ENCODE results near the gene PRLR.

PRLR gene

DNA sequence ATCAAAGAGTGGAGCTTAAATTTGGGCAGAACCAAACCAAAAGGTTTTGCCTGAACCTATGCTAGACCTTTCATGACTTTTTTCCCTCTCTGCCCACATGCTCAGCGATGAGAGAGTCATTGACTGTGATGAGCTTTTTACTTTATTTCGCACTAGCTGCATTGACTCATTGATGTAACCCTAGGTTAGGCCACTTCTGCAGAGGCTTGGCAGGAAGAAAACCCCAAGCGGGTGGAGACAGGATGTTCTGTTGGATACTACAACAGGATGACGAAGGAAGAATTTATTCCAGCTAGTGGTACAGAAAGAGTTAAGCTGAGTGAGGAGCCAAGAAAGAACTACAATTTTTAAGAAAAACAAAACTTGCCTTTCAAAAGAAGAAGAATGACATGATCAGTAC, 201.0 kb downstream of the PRLR start:
- no peak for DNase-seq

DNA sequence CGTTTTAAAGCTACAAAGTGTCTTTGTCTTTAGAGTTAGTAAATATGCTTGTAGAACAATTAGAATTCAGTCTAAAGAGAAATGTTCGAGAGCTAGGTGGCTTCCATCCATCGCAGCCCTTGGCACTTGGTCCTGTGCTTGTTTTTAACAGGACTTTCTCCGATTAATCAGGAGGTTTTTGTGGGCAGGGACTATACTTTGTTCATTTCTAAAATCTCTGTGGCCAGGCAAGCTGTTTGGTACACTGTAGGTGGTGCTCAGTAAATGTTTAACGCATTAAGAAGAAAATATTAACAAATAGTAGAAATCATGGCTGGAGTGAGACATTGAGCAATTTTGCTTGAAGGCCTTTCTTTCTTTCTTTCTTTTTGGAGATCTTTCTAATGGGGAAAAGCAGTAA, 203.3 kb downstream of the PRLR start:
- no peak for DNase-seq

DNA sequence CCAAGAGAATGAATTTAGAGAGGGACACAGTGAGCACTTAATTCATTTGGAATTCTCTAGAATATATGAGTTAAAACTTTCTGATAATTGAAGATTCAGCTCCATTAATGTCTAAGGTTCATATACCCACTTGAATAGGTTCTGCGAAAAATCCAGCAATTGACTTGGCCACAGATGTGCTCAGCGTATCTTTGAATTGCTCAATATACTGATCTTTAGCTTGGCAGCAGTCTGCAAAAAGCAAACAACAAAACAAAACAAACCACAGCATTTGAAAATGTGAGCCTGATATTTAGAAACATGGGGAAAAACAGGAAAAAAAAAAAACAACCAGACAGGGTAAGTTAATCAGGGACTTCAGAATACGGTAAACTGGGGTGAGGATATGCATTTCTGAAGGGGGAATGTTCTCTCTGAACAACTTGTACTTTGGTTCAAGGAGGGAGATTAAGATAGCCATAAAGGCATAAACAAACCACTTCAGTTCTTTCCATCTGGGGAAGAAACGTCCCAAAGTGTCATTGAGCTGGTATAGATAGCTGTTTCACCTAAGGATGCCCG, 203.9 kb downstream of the PRLR start:
- no peak for DNase-seq

DNA sequence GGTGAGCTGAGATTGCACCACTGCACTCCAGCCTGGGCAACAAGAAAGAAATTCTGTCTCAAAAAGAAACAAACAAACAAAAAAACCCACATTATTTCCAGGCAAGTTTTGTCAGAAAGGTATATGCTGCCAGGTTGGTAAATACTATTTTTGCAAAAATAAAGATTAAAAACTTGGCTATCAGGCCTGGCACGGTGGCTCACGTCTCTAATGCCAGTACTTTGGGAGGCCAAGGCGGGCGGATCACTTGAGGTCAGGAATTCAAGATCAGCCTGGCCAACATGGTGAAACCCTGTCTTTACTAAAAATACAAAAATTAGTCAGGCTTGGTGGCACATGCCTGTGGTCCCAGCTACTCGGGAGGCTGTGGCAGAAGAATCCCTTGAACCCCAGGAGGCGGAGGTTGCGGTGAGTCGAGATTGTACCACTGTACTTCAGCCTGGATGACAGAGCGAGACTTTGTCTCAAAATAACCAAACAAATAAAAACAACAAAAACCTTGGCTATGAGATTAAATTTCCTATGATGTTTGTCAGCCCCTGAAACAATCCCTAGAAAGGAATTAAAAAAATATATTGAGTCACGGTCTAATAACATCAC, 205.3 kb downstream of the PRLR start:
- no peak for DNase-seq

DNA sequence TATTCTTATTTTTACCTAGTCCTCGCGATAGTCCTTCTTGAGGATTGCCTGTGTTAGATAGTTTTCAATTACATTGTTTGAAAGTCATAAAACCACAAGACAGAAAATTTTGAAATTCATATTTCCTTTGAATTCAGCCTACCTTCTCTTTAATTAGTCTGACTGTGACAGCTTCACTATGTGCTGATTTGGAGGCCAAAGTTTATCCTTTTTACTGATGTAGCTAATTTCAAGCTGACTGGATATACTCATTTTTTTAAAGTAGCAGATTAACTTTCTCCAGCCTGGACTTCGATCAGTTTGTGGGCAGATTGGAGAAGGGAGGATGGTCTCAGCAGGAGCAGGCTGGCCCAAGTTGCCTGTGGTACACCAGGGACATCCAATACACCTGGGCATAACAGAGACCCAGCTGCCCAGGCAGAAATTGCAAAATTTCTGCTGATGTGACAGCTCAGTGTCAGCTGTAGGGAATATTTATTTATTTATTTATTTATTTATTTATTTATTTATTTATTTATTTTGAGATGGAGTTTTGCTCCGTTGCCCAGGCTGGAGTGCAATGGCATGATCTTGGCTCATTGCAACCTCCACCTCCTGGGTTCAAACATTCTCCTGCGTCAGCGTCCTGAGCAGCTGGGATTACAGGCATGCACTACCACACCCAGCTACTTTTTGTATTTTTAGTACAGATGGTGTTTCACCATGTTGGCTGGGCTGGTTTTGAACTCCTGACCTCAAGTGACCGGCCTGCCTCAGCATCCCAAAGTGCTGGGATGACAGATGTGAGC, 206.7 kb downstream of the PRLR start:
- no peak for DNase-seq

DNA sequence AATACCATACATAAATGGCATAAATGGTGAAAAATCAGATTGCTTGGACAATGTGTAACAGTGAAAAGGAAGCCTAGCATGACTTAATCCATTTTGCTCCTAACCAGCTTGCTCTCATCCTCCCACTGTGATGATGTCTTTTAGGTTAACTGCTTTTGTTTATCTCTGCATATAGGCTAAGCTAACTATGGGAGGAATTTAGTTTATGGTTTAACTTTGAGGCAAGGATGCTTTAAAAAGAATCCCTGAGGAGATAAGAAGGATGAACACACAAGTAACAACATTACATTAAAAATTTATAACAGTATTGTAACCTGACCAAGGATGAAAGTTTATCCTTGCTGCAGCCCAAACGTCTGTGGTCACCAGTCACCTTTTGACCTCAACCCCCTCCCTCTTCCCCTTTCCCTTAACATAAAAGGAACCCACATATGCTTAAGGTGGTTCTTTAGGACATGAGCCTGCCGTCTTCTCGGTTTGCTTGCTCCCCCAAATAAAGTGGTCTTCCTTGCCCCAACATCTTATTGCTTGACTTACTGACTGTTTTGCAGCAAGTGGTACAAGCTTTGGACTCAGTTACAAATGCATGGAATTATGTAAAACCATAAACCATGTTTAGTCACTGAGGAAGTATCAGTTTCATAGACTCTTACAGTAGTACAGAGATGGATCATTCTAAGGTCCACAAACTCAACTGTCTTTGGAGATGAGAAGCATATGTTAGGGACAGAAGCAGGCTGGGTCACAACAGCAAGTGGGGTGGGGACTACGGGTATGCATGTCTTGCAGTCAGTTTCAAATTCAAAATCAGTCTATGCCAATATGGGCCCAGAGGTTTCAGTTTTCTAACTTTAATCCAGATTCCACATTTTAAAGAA, 213.9 kb downstream of the PRLR start:
- no peak for DNase-seq

DNA sequence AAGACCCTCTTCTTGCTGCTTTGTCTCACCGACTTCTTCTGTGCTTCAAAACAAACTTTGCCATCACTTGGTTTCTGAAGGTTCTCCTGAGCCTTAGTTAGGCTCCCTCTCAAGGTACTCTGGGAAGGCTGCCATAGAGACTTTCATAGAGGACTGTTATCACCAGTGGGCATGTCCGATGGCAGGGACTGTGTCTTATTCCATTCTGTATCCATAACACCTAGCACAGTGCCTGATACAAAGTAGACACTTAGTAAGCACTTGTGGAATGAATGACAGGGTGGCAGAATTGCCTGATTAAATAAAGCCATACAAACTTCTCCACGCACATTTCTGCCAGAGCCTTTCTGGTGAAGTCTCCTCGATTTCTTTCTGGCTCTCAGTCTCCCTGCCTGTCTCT, 215.2 kb downstream of the PRLR start:
- no peak for DNase-seq

DNA sequence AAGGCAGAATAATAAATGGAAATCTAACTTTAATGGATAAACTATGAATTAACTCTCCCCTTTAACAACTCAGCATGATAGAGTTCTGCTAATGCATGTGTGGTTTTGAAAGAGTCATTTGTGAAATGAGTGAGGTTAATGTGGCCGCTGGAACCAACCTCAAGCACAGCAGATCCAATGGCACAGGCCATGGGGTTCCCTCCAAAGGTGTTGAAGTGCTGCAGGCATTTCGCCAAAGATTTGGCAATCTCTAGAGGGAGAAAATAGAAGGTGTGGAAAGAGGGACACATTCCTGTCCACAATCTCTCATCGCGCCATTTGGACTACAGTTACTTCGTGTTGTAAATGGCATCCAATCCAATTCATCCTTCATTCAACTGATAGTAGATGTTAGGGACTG, 217.5 kb downstream of the PRLR start:
- no peak for DNase-seq

DNA sequence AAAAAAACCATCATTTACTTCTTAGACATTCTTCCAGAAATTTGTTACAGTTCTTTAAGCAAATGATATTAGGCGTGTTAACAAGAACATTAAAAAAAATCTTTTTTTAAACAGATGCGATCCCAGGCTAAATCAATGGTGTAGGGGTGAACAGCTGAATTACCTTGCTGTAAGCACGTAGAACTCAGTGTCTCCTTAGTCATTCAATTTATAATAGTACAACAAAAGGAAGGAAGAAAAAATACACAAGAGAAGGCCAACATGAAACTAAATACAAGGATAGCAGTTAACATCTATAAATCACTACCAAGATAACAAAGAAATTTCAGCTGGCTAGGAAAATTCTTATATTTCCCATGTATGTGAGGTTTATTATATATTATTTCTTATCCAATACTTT, 217.9 kb downstream of the PRLR start:
- DNase-seq = no peak

DNA sequence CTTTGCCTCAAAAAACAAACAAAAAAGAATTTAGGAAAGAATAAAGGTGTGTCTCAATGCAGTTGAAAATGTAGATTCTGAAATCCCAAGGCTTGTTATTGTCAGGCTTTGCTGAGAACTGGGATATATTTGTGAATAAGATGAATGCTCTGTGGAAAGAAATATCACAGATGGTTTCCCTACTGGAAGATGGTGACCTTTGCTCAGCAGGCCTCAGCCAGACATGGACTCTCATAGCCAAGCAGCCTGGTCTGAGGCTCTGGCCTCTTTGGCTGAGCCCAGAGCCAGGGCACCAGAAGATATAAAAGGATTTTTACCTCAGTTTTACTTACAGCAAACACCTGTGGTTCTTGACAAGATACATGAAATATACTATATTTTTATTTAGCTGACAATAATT, 219.6 kb downstream of the PRLR start:
- DNase-seq = no peak

DNA sequence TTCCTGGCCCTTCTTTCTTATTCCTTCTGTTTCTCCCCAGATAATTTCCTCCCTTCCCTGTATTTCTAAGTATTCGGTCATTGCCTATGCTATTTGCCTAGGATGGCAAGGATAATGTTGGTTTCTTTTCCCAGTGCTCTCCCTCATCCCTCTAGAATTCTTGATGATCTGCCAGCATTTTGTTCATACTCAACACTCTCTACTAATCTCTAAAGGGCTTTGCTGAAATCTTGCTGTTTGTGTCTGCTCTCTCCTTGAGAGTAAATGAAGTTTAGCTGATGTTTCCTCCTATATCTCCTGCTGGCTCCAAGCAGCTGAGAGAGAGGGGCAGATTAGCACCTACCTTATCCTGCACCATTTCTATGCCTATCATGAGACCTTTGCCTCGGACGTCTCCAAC, 220.6 kb downstream of the PRLR start:
- DNase-seq = no peak

DNA sequence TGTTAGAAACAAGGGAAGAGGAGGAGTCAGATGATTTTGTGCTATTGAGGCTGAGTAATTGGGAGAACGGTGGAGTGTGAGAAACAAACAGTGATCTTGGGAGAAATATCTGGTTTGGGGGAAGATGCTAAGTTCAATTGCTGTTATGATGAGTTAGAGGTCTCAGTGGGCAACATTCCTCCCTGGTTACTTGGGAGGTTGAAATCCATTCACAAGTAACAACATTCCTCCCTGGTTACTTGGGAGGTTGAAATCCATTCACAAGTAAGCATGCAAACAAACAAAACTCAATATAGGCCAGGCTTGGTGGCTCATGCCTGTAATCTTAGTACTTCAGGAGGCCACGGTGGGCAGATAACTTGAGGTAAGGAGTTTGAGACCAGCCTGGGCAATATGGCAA, 221.3 kb downstream of the PRLR start:
- DNase-seq = no peak

DNA sequence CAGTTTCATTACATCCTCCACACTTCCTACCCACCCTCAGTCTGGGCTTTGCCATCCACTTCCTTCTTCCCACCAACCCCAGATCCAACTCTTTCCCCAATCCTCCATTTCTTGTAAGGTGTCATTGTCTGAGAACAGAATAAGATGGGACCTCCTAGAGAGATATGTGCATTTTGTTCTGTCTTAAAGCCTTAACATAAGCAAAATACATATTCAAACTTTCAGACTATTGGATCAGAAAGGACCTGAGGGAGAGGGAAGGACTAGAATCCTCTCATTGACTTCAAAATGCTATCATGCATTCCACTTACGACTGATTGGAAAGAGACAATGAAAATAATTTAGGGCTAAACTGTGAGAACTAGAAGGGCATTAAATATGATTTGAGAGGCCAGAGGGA, 225.5 kb downstream of the PRLR start:
- DNase-seq = no peak

DNA sequence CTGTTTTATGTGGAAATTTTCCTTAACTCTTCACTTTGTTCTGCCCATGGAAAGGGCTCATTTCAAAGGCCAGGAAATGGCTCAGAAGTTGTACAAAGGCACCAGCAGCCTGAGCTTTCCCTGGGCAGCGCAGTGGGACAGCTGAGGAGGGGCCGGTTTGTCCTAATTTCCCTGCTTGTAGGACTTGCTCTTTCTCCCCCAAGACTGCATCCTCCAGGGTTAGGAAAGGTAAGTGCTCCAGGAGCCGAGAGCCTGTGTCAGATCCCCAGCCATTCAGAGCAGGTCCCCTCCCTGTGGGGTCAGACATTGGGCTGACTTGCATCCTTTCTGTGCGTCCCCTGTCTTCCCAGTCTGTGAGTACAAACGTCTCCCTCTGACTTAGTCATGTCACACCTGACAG, 226.1 kb downstream of the PRLR start:
- DNase-seq = no peak

DNA sequence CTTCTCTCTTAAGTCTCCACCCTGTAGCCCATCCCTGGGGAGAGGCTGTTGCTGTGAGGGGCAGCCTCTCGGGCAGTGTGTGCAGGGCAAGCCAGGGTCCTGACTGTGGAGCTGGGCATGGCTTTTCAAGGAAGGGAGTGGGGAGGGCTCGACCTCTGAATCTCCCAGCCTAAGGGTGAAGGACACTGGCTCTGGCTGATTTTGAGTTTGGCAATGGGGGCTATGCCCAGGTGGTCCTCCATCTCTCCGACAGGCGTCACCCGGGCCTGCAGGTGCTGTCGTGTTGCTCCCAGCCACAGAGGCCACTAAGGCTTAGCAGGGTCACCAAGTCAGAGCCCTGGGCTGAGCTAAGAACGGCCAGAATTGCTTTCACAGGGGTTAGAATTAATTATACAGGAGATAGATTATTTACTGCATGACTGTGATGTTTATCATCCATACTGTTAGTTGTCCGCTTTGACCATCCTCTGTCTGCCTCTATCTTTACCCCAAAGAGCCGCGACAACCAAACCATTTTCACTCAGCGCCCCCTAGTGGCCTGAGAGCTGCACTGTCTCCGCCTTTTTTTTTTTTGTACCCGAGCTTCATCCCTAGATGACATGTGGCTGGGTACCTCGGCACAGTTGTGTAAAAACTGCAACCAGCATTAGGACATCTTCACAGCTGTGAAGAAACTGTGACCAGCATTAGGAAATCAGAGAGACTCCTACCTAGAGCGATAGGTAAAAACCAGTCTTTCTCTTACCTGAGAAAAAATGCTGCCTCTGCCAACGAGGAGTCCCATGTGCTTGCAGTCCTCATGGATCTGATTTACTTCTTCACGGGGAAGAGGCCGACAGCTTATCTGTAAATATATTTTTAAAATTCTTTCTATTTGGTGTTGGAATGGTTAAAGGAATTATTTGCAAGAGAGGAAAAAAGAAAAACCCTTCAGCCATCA, 227.0 kb downstream of the PRLR start:
- no peak for DNase-seq

DNA sequence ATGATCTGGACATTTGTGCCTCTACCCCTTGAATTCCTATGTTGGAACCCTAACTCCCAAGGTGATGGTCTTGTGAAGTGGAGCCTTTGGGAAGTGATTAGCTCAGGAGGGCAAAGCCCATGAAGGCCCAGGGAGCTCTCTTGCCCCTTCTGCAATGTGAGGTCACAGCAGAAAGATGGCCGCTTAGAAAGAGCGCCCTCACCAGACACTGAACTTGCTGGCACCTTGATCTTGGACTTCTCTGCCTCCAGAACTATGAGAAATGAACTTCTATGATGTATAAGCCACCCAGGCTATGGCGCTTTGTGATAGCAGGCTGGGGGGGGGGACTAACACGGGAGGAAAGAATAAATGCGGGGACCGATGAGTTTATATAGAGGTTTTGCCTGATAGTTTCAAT, 227.8 kb downstream of the PRLR start:
- no peak for DNase-seq

DNA sequence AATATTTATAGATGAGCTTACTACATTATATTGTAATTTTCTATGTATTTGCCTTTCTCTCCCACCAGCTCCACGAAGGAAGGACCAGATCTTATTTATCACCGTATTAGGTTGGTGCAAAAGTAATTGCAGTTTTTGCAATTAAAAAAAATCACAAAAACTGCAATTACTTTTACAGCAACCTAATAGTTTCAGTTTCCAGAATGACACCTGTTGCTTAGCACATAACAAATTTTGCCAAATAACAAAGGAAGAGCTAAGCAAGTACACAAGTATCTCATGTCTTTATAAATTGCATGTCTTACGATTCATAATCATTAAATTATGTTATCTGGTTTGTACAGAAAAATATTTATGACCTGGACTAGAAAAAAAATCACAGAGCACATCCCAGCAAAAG, 228.4 kb downstream of the PRLR start:
- DNase-seq = no peak
